ENCODE data around the gene SCD.
"Not testable (repeated sequence)": the region's sequence is repeated elsewhere in the genome, so short reads cannot be mapped to it uniquely, and the experiment has no call there.

The SCD gene

DNA sequence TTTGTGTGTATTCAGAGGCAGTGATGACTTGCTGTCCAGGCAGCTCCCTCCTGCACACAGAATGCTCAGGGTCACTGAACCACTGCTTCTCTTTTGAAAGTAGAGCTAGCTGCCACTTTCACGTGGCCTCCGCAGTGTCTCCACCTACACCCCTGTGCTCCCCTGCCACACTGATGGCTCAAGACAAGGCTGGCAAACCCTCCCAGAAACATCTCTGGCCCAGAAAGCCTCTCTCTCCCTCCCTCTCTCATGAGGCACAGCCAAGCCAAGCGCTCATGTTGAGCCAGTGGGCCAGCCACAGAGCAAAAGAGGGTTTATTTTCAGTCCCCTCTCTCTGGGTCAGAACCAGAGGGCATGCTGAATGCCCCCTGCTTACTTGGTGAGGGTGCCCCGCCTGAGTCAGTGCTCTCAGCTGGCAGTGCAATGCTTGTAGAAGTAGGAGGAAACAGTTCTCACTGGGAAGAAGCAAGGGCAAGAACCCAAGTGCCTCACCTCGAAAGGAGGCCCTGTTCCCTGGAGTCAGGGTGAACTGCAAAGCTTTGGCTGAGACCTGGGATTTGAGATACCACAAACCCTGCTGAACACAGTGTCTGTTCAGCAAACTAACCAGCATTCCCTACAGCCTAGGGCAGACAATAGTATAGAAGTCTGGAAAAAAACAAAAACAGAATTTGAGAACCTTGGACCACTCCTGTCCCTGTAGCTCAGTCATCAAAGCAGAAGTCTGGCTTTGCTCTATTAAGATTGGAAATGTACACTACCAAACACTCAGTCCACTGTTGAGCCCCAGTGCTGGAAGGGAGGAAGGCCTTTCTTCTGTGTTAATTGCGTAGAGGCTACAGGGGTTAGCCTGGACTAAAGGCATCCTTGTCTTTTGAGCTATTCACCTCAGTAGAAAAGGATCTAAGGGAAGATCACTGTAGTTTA lies 15.8 kb downstream of the SCD start:
- DNase-seq = no peak

DNA sequence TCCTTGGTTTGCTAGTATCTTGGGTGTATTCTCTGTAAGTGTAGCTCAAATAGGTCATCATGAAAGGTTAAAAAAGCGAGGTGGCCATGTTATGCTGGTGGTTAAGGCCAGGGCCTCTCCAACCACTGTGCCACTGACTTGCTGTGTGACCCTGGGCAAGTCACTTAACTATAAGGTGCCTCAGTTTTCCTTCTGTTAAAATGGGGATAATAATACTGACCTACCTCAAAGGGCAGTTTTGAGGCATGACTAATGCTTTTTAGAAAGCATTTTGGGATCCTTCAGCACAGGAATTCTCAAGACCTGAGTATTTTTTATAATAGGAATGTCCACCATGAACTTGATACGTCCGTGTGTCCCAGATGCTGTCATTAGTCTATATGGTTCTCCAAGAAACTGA lies 17.1 kb downstream of the SCD start:
- DNase-seq = no peak

DNA sequence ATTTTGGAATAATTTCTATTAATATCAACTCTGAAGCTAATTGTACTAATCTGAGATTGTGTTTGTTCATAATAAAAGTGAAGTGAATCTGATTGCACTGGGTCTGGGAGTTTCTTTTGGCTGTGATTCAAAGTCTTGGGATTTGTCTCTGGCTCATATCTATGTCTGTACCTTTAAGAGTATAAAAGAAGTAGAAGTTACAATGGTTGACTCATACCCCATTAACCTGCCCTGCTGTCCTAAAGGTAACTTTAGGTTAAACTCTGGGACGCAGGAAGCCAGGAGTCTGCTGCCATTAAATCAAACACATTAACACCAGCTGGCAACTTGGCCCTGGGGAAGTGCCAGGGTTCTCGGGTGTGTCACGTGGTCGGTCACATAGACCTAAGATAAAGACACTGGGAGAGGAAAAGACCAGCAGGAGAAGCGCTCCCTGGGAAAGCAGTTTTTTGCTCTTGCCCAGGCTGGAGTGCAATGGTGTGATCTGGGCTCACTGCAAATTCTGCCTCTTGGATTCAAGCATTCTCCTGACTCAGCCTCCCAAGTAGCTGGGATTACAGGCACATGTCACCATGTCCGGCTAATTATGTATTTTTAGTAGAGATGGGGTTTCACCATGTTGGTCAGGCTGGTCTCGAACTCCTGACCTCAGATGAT lies 17.8 kb downstream of the SCD start:
- DNase-seq = peak; percentile 63

DNA sequence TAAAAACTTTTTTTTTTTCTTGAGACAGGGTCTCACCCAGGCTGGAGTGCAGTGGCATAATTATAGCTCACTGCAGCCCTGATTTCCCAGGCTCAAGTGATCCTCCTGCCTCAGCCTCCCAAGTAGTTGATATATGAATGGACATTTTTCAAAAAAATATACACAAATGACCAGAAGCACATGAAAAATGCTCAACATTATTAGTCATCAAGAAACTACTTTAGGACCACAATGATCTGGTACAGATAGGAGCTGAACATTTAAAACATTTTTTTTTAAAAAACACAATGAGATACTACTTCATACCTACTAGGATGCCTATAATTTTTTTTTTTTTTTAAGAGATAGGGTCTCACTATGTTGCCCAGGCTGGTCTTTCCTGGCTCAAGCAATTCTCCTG lies 21.7 kb downstream of the SCD start:
- DNase-seq = no peak

DNA sequence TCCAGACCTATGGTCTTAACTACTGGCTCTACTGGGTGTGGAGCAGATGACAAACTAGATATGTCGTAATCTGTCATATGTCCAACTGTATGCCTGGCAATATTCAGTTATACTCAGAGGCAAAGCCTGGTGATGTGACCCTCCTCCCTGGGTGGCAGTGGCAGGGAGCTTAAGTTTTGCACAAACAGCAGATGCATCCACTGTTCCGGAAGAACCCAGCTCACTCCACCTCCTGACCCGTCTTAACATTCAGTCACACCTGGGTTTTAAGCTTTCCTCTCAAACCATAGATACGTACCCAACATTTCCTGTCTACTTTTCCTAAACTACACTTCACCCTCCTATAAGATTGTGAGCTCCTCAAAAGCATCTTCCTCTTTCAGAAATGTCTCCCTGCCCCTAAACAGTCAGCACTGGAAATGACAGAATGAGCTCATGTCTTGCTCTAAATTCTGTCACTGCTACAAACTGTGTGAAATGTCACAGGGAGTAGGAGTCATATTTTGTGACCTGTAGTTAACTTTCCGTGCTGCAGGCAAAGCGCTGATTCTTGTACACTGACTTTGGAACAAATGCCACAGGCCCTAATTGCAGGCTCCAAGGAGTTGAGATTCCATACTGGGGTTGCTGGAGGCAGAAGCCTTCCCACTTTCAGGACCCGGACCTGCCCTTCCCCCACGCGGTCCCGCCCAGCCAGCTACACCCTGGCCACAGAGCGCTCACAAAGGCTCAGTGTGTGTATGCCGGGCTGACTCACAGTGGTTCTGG lies 23.9 kb downstream of the SCD start:
- DNase-seq = no peak

DNA sequence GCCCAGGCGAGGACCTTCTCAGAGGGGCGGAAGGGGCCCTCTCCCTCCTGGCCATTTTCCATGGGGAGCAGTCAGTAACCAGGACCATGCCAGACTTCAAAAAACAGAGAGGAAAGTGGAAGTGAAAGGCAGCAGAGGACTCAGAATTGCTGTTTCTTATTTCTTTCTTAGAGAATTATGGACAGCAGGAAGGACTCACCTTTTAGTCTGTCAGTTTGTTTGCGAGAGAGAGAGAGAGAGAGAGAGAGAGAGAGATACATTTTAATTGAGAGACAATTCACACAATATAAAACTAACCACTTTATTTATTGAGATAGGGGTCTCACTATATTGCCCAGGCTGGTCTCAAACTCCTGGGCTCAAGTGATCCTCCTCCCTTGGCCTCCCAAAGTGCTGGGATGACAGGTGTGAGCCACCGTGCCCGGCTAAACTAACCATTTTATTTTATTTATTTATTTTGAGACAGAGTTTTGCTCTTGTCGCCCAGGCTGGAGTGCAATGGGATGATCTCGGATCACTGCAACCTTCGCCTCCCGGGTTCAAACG lies 24.5 kb downstream of the SCD start:
- no peak for DNase-seq

DNA sequence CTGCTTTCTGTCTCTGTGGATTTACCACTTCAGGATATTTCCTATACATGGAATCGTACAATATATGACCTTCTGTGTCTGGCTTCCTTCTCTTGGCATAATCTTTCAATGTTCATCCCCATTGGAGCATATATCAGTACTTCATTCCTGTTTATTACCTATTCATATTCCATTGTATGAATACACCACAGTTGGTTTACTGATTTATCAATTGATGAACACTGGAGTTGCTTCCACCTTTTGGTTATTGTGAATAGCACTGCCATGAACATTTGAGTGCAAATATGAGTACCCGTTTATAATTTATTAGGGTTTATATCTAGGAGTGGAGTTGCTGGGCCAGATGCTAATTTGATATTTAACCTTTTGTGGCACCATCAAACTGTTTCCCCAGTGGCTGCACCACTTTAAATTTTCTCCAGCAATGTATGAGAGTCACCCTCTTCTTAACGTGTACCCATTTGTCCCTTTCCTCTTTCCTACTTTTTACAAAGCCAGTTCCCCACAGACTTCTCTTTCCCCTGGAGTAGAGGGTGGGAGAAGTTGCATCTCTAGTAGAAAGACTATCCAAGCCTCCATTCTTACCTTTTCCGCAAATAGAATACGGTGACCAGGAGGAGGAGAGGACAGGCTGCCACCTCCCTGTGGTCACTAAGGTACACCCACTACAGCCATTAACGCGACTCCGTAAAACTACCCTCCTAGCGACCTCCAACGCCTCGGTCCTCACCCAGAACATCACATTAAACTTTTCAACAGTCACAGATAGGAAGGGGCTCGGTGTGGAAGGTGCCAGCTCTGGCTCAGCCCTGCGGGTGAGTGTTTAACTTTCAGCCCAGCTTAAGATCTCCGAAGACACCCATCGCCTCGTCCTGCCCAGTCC lies 25.6 kb downstream of the SCD start:
- DNase-seq = no peak

DNA sequence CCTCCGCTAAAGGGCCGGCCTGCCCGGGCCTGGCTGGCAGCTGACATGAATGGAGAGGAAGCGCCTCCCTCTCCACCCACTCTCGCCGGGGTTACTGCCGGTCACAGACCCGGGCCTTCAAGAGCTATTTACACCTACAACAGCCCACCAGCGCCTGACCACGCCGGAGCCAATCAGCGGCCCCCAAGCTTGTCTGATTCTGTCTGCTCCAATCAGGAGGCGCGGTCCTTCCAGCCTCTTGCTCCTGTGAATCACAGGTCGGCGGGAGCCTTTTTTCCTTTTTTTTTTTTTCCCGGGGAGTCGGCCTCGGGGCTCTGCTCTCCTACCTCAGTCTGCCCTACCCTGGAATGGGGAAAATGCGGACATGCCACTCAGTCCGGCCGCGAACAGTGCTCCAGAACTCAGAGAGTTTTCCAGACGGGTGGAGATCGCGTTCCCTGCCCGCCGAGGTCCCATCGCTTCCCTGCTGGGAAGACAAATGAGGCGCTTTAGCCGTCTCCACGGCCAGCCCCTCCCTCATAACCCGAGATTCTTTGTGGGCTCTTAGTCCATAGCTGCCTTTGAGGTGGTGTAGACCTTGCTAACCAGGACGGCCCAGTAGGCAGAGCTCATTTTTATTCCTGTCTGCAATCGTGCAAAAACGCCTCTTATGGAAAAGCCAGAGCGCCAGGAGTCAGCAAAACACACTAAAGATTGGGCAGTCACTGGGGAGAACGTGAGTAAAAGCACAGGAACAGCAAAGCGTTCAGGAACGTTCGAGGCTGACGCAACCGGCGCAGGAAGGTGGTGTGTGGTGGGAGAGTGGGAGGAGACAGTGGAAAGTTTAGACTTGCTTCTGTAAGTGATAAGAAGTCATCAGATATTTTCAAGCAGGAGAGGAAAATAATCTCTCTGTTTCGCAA lies 26.5 kb downstream of the SCD start:
- peak; percentile 86 for DNase-seq

DNA sequence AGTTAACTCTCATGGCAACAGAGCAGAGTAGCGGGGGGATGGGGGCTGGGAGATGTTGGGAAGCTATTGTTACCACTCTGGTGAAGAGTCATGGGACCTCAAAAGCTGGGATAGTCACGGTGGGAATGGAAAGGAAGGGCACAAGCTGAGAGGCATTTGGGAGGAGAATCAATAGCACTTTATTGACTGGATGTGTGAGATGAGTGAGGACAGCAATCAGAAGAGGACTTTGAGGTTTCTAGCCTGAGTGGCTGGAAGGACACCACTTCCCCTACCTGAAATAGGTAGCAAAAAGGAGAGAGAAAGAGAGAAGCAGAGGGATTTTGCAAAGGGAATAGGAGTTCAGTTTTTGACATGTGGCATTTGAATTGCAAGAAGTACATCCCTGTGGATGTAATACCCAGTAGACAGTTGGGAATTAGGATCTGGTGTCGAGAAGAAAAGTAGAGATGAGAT lies 27.2 kb downstream of the SCD start:
- DNase-seq = no peak

DNA sequence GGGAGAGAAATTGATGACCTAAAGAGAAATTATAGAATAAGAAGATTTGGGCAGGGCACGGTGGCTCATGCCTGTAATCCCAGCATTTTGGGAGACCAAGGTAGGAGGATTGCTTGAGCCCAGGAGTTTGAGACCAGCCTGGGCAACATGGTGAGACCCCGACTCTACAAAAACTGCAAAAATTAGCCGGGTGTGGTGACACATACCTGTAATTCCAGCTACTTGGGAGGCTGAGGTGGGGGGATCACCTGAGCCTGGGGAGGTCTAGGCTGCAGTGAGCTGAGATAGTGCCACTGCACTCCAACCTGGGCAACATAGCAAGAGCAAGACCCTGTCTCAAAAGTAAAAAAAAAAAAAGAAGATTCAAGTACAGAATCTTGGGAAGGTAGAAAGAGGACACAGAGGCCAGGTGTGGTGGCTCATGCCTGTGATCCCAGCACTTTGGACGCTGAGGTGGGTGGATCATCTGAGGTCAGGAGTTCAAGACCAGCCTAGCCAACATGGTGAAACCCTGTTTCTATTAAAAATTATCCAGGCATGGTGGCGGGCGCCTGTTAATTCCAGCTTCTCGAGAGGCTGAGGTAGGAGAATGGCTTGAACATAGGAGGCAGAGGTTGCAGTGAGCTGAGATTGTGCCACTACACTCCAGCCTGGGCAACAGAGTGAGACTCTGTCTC lies 27.8 kb downstream of the SCD start:
- DNase-seq = not testable (repeated sequence)

DNA sequence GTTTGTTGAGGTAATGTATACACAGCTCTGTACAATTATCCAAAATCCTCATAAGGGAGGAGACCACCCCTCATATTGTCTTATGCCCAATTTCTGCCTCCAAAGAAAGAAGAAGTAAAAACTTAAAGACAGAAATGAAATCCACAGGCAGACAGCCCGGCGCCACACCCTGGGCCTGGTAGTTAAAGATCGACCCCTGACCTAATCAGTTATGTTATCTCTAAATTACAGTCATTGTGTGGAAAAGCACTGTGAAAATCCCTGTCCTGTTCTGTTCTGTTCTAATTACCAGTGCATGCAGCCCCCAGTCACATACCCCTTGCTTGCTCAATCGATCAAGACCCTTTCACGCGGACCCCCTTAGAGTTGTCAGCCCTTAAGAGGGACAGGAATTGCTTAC lies 29.6 kb downstream of the SCD start:
- DNase-seq = not testable (repeated sequence)

DNA sequence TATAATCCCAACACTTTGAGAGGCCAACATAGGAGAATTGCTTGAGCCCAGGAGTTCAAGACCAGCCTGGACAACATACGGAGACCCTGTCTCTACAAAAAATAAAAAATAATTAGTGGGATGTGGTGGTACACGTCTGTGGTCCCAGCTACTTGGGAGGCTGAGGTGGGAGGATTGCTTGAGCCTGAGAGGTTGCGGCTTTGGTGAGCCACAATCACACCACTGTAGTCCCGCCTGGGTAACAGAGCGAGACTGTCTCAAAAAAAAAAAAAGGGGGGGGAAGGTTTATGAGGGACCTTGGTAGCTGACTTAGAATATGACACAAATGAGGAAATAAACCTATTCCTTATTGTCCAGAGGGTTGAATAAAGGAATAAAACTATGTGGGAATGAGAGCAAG lies 30.8 kb downstream of the SCD start:
- DNase-seq = no peak

DNA sequence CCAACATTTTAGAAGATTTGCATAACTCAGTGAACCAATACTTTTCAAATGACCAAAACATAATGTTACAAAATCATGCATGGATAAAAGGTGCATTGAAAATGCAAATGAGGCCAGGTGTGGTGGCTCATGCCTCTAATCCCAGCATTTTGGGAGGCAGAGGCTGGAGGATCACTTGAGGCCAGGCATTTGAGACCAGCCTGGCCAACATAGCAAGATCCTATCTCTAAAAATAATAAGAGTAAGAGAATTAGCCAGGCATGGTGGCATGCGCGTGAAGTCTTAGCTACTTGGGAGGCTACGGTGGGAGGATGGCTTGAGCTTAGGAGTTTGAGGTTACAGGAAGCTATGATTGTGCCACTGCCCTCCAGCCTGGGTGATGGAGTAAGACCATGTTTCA lies 33.4 kb downstream of the SCD start:
- no peak for DNase-seq

DNA sequence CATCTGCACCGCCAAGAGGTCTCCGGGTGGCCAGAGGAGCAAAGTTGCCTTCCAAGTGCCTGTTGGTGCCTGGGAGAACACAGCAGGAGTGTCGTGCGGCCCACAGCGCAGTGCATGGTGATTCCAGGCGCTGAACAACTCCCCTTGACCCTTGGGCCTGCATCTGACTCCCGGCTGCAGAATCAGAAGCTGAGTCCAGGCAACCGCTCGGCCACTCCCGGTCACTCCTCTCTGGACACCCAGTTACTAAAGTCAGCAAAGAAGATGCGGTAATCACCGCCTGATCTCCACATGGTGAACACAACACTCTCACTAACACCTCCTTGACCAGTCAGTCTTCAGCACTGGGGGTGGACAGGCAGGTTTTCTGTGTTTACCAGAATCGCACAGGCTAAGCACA lies 35.5 kb downstream of the SCD start:
- no peak for DNase-seq

DNA sequence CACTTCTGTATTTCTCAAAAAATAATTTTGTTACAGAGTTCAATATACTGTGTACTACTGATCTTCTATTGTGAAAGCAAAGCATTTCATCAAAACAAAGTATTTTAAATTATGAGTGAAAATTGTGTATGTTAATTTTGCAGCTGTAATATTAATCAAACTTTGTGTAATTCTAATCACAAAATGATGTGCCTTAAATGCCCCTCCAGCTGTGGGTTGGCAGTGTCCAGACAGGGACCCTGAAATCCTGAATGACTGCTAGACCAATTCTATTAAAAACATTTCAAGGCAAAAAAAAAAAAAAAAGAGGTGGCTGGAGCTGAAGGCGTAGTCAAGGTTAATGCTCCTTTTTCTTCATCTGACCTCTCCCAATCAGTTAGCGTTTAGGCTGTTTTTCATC lies 36.2 kb downstream of the SCD start:
- DNase-seq = no peak

DNA sequence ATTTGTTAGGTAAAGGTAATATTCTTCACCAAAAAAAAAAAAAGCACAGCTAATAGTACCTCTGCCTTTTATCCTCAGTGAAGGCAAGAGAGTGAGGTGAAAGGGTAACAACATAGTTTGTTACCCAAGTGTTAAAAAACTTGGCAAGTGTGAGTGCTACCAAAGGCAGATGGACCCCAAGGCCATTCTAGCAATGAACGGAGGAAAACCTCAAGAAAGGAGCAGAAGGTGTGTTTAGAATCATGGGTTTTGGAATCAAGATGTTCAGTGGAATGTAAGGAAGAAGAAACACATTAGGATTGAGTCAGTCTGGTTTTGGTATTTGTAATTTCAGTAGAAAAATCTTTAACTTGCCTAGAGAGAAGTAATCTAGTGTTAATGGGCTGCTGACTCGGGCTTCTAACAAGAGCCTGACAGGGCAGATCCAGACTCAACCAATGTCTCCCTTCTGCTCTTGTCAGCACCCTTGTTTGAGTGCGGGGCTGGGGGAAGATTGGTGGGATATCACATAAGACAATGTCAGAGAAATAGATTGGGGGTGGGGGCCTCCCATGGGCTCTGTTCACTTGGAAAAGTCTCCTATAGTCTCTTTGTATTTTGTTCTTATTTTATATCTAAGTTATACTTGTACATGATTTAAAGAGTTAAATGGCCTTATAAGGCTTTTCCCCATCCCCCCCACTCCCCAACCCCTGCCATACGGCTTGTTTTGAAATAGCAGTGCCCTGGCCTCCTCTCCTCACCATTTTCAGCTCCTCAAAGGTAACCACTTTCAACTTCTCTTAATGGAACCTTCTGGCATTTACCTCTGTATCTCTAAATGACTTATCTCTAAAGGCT lies 44.4 kb downstream of the SCD start:
- no peak for DNase-seq

DNA sequence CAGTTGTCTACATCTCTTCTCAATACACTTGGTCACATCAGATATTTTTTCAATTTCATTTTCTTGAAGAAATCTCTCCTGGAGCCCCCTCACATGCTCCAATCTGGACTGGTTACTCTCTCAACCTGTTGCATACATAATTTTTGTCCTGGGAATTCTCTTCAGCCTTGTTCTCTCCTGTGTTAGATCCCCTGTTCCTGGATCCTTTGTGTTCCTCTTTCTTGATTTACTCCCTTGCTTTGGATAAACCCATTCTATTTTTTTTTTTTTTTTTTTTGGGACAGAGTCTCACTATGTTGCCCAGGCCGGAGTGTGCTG lies 45.6 kb downstream of the SCD start:
- no peak for DNase-seq

DNA sequence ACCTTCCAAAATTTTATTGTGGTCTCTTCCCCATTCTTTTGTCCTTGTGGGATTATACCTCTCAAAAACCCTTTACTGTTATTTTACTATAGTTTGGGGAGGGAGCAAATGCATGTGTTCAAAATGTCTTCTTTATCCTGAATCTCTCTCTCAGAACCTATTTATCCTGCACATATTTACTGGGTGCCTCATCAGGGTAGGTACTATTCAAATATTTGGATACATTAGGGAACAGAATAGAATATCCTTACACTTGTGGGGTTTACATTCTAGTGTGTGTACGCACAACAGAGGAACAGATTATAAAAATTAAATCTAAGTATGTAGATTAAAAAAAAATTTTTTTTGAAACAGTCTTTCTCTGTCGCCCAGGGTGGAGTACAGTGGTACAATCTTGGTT lies 48.6 kb downstream of the SCD start:
- no peak for DNase-seq

DNA sequence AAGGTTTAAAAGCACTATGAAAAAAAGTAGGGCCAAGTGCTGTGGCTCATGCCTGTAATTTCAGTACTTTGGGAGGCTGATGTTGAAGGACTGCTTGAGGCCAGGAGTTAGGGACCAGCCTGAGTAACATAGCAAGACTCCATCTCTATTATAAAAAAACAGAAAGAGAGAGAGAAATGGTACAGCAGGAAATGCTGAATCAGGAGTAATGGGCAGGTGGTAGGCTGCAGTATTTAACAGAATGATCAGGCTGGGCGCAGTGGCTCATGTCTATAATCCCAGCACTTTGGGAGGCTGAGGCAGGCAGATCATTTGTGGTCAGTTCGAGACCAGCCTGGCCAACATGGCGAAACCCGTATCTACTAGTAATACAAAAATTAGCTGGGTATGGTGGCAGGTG lies 49.6 kb downstream of the SCD start:
- DNase-seq = no peak

All from NCI-H2029 (cell line).